OCI-LY1 (cell line): Measurements from ENCODE around the gene DDR2.

Experiments used
- H2AFZ ChIP-seq: fragments of 200-600 bp; sonication (generic), shearing (Covaris generic); 2 replicates; pipeline ENCODE4 v1.6.0; 2014; ENCODE audit warnings: antibody characterized with exemption, mild to moderate bottlenecking, low read length
- H3F3A ChIP-seq: fragments of 200-600 bp; sonication (generic), shearing (Covaris generic); 2 replicates; pipeline ENCODE4 v1.6.0; 2014; ENCODE audit warnings: mild to moderate bottlenecking, antibody characterized with exemption, low read length, moderate library complexity; ENCODE audit not compliant: insufficient read depth
- H3K27ac ChIP-seq: fragments of 200-600 bp; sonication (generic); 2 replicates; pipeline ENCODE4 v1.5.1; 2014; ENCODE audit warnings: low read length, mixed run types, mild to moderate bottlenecking, low read depth; ENCODE audit not compliant: poor library complexity, severe bottlenecking
- H3K27me3 ChIP-seq: fragments of 200-600 bp; sonication (generic); 2 replicates; pipeline ENCODE4 v1.6.0; 2014; ENCODE audit warnings: antibody characterized with exemption, mild to moderate bottlenecking, low read length, moderate library complexity; ENCODE audit not compliant: insufficient read depth
- H3K36me3 ChIP-seq: fragments of 200-600 bp; sonication (generic); 2 replicates; pipeline ENCODE4 v1.6.1; 2014; ENCODE audit warnings: mild to moderate bottlenecking, antibody characterized with exemption, low read length, moderate library complexity, mixed read lengths; ENCODE audit not compliant: insufficient read depth
- H3K4me1 ChIP-seq: fragments of 200-600 bp; sonication (generic); 2 replicates; pipeline ENCODE4 v1.5.1; 2014; ENCODE audit warnings: mild to moderate bottlenecking, low read length, moderate library complexity; ENCODE audit not compliant: insufficient read depth, severe bottlenecking
- H3K4me2 ChIP-seq: fragments of 200-600 bp; sonication (generic), shearing (Covaris generic); 2 replicates; pipeline ENCODE4 v1.6.1; 2014; ENCODE audit warnings: low read length
- H3K4me3 ChIP-seq: fragments of 200-600 bp; sonication (generic); 2 replicates; pipeline ENCODE4 v1.5.1; 2014; ENCODE audit warnings: low read length, low read depth, mild to moderate bottlenecking, mixed read lengths; ENCODE audit not compliant: poor library complexity, severe bottlenecking
- H3K79me2 ChIP-seq: fragments of 200-600 bp; shearing (Covaris generic); 2 replicates; pipeline ENCODE4 v1.6.1; 2016; ENCODE audit warnings: mixed run types, low read length, mixed read lengths; ENCODE audit not compliant: insufficient read depth
- H3K9ac ChIP-seq: fragments of 200-600 bp; sonication (generic), shearing (Covaris generic); 2 replicates; pipeline ENCODE4 v1.6.1; 2014; ENCODE audit warnings: mild to moderate bottlenecking, low read length, mixed read lengths
- H3K9me2 ChIP-seq: fragments of 200-600 bp; sonication (generic), shearing (Covaris generic); 2 replicates; pipeline ENCODE4 v1.6.1; 2014; ENCODE audit warnings: low read depth, mild to moderate bottlenecking, low read length, mixed read lengths
- H3K9me3 ChIP-seq: fragments of 200-600 bp; shearing (Covaris generic); 2 replicates; pipeline ENCODE4 v1.6.1; 2014; ENCODE audit warnings: low read length, mixed read lengths
- H4K20me1 ChIP-seq: fragments of 200-600 bp; sonication (generic), shearing (Covaris generic); 2 replicates; pipeline ENCODE4 v1.6.0; 2016; ENCODE audit warnings: mild to moderate bottlenecking, low read length; ENCODE audit not compliant: insufficient read depth
- EZH2 ChIP-seq: fragments of 200-600 bp; sonication (generic), shearing (Covaris generic); IDR thresholded peaks from 2 replicates; pipeline ENCODE4 v1.8.0; 2017; ENCODE audit warnings: borderline replicate concordance, mixed run types, mild to moderate bottlenecking, antibody characterized with exemption, low read length, moderate library complexity, mixed read lengths
- TF ChIP-seq, protein P1 (sequence below): fragments of 200-600 bp; sonication (generic), shearing (Covaris generic); IDR thresholded peaks from 2 replicates; pipeline ENCODE4 v1.5.1; 2017; ENCODE audit warnings: mild to moderate bottlenecking, antibody characterized with exemption, low read length, moderate library complexity, mixed read lengths

The DDR2 gene

DNA sequence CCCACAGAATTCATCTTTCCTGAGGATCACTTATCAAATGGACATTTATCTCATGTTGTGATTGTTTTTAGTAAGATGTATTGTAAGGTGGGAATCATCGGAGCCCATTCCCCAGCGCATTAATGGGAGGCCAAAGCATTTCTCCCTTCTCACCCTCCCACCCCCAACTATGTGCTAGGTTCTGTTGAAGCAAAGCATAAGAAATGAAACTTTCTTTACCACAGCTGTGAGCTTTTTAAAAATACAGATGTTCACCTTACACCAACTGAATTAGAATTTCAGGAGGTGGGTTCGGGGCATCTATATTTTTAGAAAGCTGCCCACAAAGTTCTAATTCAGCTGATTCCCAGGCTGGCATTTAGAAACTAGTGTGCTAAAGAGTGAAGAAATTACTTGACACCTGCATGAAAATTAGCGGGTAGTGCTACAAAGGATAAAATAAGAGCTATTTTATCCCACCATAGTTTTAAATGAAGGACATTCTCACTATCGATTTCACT is 44.5 kb upstream of the DDR2 start:
- Histone ChIP-seq H3K27me3 (no peaks in the 10 kb centered on the region), H3K9me2 (no peaks in the 10 kb centered on the region), H3K9ac (no peak overlapping the region), H4K20me1 (no peaks in the 10 kb centered on the region), H3K4me3 (no peak overlapping the region), H3F3A (no peaks in the 10 kb centered on the region), H2AFZ (no peak overlapping the region), H3K79me2 (no peaks in the 10 kb centered on the region), H3K9me3 (no peaks in the 10 kb centered on the region), H3K36me3 (peaks cover 46% of the 10 kb centered on the region; the same call in 1 of the 2 replicates), H3K4me2 (no peak overlapping the region), H3K4me1 (no peaks in the 10 kb centered on the region), H3K27ac (no peak overlapping the region)
- TF ChIP-seq, protein P1, sequence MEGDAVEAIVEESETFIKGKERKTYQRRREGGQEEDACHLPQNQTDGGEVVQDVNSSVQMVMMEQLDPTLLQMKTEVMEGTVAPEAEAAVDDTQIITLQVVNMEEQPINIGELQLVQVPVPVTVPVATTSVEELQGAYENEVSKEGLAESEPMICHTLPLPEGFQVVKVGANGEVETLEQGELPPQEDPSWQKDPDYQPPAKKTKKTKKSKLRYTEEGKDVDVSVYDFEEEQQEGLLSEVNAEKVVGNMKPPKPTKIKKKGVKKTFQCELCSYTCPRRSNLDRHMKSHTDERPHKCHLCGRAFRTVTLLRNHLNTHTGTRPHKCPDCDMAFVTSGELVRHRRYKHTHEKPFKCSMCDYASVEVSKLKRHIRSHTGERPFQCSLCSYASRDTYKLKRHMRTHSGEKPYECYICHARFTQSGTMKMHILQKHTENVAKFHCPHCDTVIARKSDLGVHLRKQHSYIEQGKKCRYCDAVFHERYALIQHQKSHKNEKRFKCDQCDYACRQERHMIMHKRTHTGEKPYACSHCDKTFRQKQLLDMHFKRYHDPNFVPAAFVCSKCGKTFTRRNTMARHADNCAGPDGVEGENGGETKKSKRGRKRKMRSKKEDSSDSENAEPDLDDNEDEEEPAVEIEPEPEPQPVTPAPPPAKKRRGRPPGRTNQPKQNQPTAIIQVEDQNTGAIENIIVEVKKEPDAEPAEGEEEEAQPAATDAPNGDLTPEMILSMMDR, result no peak
- TF ChIP-seq EZH2, result no peak

DNA sequence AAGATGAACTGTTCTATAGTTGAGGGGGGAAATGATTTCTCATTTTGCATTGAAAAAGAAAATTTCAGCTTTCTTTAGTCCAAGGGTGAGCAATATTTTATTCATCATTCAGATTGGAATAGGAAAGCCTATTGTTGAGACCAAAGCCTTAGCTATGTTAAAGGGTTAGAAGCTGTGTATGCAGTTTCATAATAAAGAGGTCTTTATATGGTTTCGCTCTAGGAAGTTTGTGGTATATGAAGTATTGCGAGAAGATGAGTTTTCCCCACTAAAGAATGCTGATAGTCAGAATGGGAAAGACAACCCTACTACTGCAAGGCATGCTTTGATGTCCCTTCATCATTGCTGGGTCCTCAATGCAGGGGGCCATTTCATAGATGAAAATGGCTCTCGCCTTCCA is 42.2 kb upstream of the DDR2 start:
- Histone ChIP-seq H3K9me3 (no peaks in the 10 kb centered on the region), H3K9ac (no peak overlapping the region), H3K4me1 (no peaks in the 10 kb centered on the region), H3K27me3 (no peaks in the 10 kb centered on the region), H4K20me1 (no peaks in the 10 kb centered on the region), H3K79me2 (no peaks in the 10 kb centered on the region), H3K36me3 (peaks cover 47% of the 10 kb centered on the region; the same call in 1 of the 2 replicates), H3K4me2 (no peak overlapping the region), H3K27ac (no peak overlapping the region), H3K9me2 (no peaks in the 10 kb centered on the region), H3F3A (no peaks in the 10 kb centered on the region), H3K4me3 (no peak overlapping the region), H2AFZ (no peak overlapping the region)
- TF ChIP-seq, protein P1, result no peak
- TF ChIP-seq EZH2, result no peak

DNA sequence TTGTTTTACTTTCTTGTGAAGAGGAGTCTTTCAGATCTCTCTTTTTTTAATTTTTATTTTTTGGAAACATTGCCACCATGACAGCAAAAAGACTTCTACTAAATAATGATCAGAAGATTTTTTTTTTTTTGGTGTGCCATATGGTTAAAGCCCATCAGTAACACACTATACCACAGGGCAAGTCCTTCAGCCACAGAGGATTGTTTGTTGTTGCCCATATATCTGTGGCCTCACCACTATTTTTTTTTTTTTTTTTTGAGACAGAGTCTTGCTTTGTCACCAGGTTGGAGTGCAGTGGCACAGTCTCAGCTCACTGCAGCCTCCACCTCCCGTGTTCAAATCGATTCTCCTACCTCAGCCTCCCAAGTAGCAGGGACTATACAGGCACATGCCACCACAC is 41.6 kb upstream of the DDR2 start:
- Histone ChIP-seq H3K36me3 (peaks cover 51% of the 10 kb centered on the region; the same call in 1 of the 2 replicates), H3K9me3 (no peaks in the 10 kb centered on the region), H3K27me3 (no peaks in the 10 kb centered on the region), H3K79me2 (no peaks in the 10 kb centered on the region), H2AFZ (no peak overlapping the region), H3K9ac (no peak overlapping the region), H3K4me1 (no peaks in the 10 kb centered on the region), H3K27ac (no peak overlapping the region), H3K4me2 (no peak overlapping the region), H4K20me1 (no peaks in the 10 kb centered on the region), H3K4me3 (no peak overlapping the region), H3K9me2 (no peaks in the 10 kb centered on the region), H3F3A (no peaks in the 10 kb centered on the region)
- TF ChIP-seq EZH2, result no peak
- TF ChIP-seq, protein P1, result no peak
